Measurements from ENCODE around the gene DNAJC18.
A peak's percentile ranks its signal among the peaks of the same experiment; 100 is the strongest.

- TF ChIP-seq CTCF (IDR thresholded peaks at IDR 0.05) (peak; percentile 71 to 86 (median 80)), EP300 (IDR thresholded peaks at IDR 0.05) (no peak), POLR2AphosphoS5 (IDR thresholded peaks at IDR 0.05) (no peak), POLR2A (IDR thresholded peaks at IDR 0.05) (no peak)
Measured at GRCh38 chr5:139422307-139422893, 16.9 kb downstream of the DNAJC18 start.

Data from gastroesophageal sphincter (tissue), 3 donors.